CD14-positive monocyte (primary cell): Measurements from ENCODE around the gene CDH22. TPM values are rescaled to one million over a fixed set of nuclear protein-coding genes. Genes with fewer than 3 reads are reported as not detected.

Experiments
- DNase-seq, 3 donors: peaks; one replicate each; pipeline ENCODE4 v3.0.0-alpha.2; 2011 to 2022
- H2AFZ ChIP-seq: 2 replicates; pipeline ENCODE4 v1.6.0; 2012; ENCODE audit warnings: mild to moderate bottlenecking, low read depth, low read length, inconsistent platforms; ENCODE audit not compliant: insufficient read depth, poor library complexity, severe bottlenecking
- H3K27ac ChIP-seq, 2 donors: 1 replicate in 1 of 2; 2 replicates in 1 of 2; pipeline ENCODE4 v1.5.1; 2012 to 2013; ENCODE audit warnings: low read length in 2 of 2, control low read depth in 1 of 2, inconsistent platforms in 1 of 2, low read depth in 1 of 2, mild to moderate bottlenecking in 1 of 2
- H3K27me3 ChIP-seq, 2 donors: one replicate each; pipeline versions ENCODE4 v1.6.0 to v1.6.1; 2011 to 2013; ENCODE audit warnings: low read length in 2 of 2; ENCODE audit not compliant: control insufficient read depth in 2 of 2, insufficient read depth in 2 of 2
- H3K36me3 ChIP-seq, 2 donors: replicated peaks in 1 of 2; 1 replicate in 1 of 2; 2 replicates in 1 of 2; pipeline versions ENCODE4 v1.5.1 to v1.6.1; 2012 to 2013; ENCODE audit warnings: low read length in 2 of 2, control low read depth in 1 of 2, inconsistent platforms in 1 of 2, mild to moderate bottlenecking in 1 of 2; ENCODE audit not compliant: insufficient read depth in 2 of 2, control insufficient read depth in 1 of 2
- H3K4me1 ChIP-seq, 2 donors: 1 replicate in 1 of 2; 2 replicates in 1 of 2; pipeline versions ENCODE4 v1.5.1 to v1.6.1; 2012 to 2013; ENCODE audit warnings: low read length in 2 of 2, control low read depth in 1 of 2, inconsistent platforms in 1 of 2, mild to moderate bottlenecking in 1 of 2, moderate library complexity in 1 of 2; ENCODE audit not compliant: insufficient read depth in 2 of 2, control insufficient read depth in 1 of 2
- H3K4me2 ChIP-seq: replicated peaks from 2 replicates; pipeline ENCODE3; 2012; ENCODE audit warnings: low read length, moderate library complexity, mild to moderate bottlenecking; ENCODE audit not compliant: poor library complexity, severe bottlenecking; ENCODE audit errors: extremely low read depth
- H3K4me3 ChIP-seq, 3 experiments: fragments of 200-600 bp in 1 of 3; sonication (generic) in 1 of 3; replicated peaks in 1 of 3; 1 replicate in 2 of 3; 2 replicates in 1 of 3; pipeline ENCODE4 v1.5.1; 2011 to 2013; ENCODE audit warnings: low read length in 3 of 3, mild to moderate bottlenecking in 3 of 3, control low read depth in 2 of 3, low read depth in 2 of 3, inconsistent platforms in 1 of 3, moderate library complexity in 1 of 3
- H3K79me2 ChIP-seq: 2 replicates; pipeline ENCODE4 v1.6.0; 2012; ENCODE audit warnings: mild to moderate bottlenecking, control low read depth, inconsistent platforms, low read length, moderate library complexity; ENCODE audit not compliant: insufficient read depth
- H3K9ac ChIP-seq: 2 replicates; pipeline ENCODE4 v1.6.0; 2017; ENCODE audit warnings: low read length, mild to moderate bottlenecking; ENCODE audit not compliant: insufficient read depth, poor library complexity, severe bottlenecking
- H3K9me3 ChIP-seq, 2 donors: replicated peaks in 1 of 2; 1 replicate in 1 of 2; 2 replicates in 1 of 2; pipeline versions ENCODE4 v1.5.1 to v1.6.1; 2012 to 2013; ENCODE audit warnings: low read length in 2 of 2, control low read depth in 1 of 2; ENCODE audit not compliant: control insufficient read depth in 1 of 2, insufficient read depth in 1 of 2
- H4K20me1 ChIP-seq: 2 replicates; pipeline ENCODE4 v1.6.0; 2012; ENCODE audit warnings: mild to moderate bottlenecking, low read length, control low read depth, moderate library complexity; ENCODE audit not compliant: insufficient read depth
- H3K27ac Mint-ChIP-seq, 7 donors: one replicate each; pipeline ENCODE4 v1.8.0; 2020; ENCODE audit warnings: mild to moderate bottlenecking in 7 of 7, mixed read lengths in 7 of 7, moderate library complexity in 6 of 7, inconsistent platforms in 2 of 7
- H3K27me3 Mint-ChIP-seq, 3 donors: one replicate each; pipeline ENCODE4 v1.8.0; 2021 to 2022; ENCODE audit warnings: low read depth in 3 of 3, mild to moderate bottlenecking in 3 of 3, mixed read lengths in 3 of 3, moderate library complexity in 3 of 3, inconsistent platforms in 1 of 3
- H3K36me3 Mint-ChIP-seq, 2 donors: one replicate each; pipeline ENCODE4 v1.8.0; 2020; ENCODE audit warnings: mixed read lengths in 2 of 2, inconsistent platforms in 1 of 2, mild to moderate bottlenecking in 1 of 2
- H3K4me1 Mint-ChIP-seq: one replicate; pipeline ENCODE4 v1.8.0; 2020; ENCODE audit warnings: mild to moderate bottlenecking, mixed read lengths
- H3K4me3 Mint-ChIP-seq, 2 donors: one replicate each; pipeline ENCODE4 v1.8.0; 2020; ENCODE audit warnings: mild to moderate bottlenecking in 2 of 2, mixed read lengths in 2 of 2, moderate library complexity in 1 of 2
- H3K9me3 Mint-ChIP-seq, 7 donors: one replicate each; pipeline ENCODE4 v1.8.0; 2020 to 2022; ENCODE audit warnings: mixed read lengths in 7 of 7, mild to moderate bottlenecking in 6 of 7, moderate library complexity in 6 of 7, inconsistent platforms in 2 of 7
- CTCF ChIP-seq: fragments of 200-600 bp; IDR thresholded peaks from one replicate; pipeline ENCODE4 v1.8.0; 2022; ENCODE audit warnings: antibody characterized with exemption, mild to moderate bottlenecking
- WGBS: methylation state at CpG from one replicate; pipeline ENCODE4 v1.1.5; 2013; ENCODE audit warnings: missing lambda C conversion rate; ENCODE audit not compliant: insufficient coverage; 5-methylcytosine and 5-hydroxymethylcytosine counted together
- intact Hi-C, 2 donors: fragments of 100-400 bp; cut with micrococcal nuclease; formaldehyde crosslinking; loops; one replicate each; pipeline versions ENCODE4 v1.15.0 to v1.15.1; 2023
- polyA plus RNA-seq, 3 donors: library from polyadenylated mRNA; depleted of rRNA in 1 of 3; unstranded in 2 of 3; stranded (reverse) in 1 of 3; fragments of 300-500 nt in 2 of 3; fragments of >200 nt in 1 of 3; fragmentation: Illumina TruSeq in 2 of 3; gene quantifications; 1 replicate in 2 of 3; 2 replicates in 1 of 3; pipeline ENCODE4 v1.2.3, GENCODE V29; 2012 to 2021

CDH22 gene
- polyA plus RNA-seq, 3 donors: not detected

DNA sequence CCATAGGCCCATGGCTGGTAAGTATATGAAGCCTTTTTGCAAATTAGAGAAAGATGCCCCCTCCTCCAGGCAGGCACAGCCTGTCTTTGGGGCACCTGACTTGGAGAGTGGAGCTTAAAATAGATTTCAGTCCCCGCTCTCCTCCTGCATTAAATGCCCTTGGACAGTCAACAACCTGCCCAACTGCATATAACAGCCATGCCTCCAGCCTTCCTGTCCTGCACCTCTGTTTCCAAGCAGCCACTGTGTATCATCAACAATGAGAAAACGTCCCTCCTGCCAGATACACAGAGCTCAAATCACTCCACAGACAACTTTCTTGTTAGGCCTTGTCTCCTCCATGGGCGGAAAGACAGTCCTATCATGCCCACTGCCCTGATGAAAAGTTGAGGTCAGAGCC, 3.4 kb downstream of the CDH22 start:
- H3K9me3 ChIP-seq: peaks cover 0 to 10% of the 10 kb centered on the region in 2 donors
- Mint-ChIP-seq H3K4me3 (no peak overlapping the region), H3K9me3 (peaks cover 0 to 5% (median 2%) of the 10 kb centered on the region in 7 donors), H3K36me3 (peaks cover 0 to 2% of the 10 kb centered on the region in 2 donors), H3K27ac (no peak overlapping the region), H3K27me3 (peaks cover 44 to 59% (median 51%) of the 10 kb centered on the region in 3 donors), H3K4me1 (peaks cover 7% of the 10 kb centered on the region)
- H4K20me1 ChIP-seq: no peaks in the 10 kb centered on the region
- WGBS: 79% methylated on average over 2 of the region's 3 CpGs
- peaks cover 32 to 48% of the 10 kb centered on the region in 2 donors for H3K27me3 ChIP-seq
- DNase-seq: no peak
- no peaks in the 10 kb centered on the region for H3K79me2 ChIP-seq
- H3K4me3 ChIP-seq: no peak overlapping the region
- no peak overlapping the region for H3K9ac ChIP-seq
- H3K27ac ChIP-seq: no peak overlapping the region
- H3K36me3 ChIP-seq: no peaks in the 10 kb centered on the region
- no peak overlapping the region for H3K4me2 ChIP-seq
- H2AFZ ChIP-seq: no peak overlapping the region
- TF ChIP-seq CTCF: no peak
- peaks cover 7 to 18% of the 10 kb centered on the region in 2 donors for H3K4me1 ChIP-seq
- intact Hi-C loops: no loop called here

DNA sequence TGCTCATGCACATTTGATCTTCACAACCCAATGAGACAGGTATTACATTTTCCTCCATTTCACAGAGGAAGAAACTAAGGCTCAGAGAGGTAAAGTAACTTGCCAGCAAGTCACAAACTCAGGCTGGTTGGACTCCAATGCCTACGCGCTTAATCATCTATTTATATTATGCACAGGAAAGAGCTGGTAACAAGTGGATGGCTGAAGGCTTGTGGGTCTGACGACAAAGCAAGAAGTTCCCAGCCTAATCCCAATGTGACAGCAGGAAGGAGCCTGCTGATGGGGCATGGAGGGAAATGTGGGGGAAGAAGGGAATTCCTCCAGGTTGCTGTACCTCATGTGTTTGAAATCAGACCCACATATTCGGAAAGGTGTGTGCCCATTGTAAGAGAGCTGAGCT, 3.9 kb downstream of the CDH22 start:
- Histone ChIP-seq H3K36me3 (no peaks in the 10 kb centered on the region), H4K20me1 (no peaks in the 10 kb centered on the region), H3K4me3 (no peak overlapping the region), H3K27me3 (peaks cover 27 to 43% of the 10 kb centered on the region in 2 donors), H3K9ac (no peak overlapping the region), H2AFZ (no peak overlapping the region), H3K4me2 (no peak overlapping the region), H3K4me1 (peaks cover 7 to 18% of the 10 kb centered on the region in 2 donors), H3K9me3 (peaks cover 0 to 9% of the 10 kb centered on the region in 2 donors), H3K79me2 (no peaks in the 10 kb centered on the region), H3K27ac (no peak overlapping the region)
- H3K9me3 Mint-ChIP-seq: peaks cover 0 to 5% (median 2%) of the 10 kb centered on the region in 7 donors
- H3K27ac Mint-ChIP-seq: no peak overlapping the region
- intact Hi-C loops: no loop called here
- peaks cover 7% of the 10 kb centered on the region for H3K4me1 Mint-ChIP-seq
- TF ChIP-seq CTCF: no peak
- no peak for DNase-seq
- H3K36me3 Mint-ChIP-seq: peaks cover 0 to 2% of the 10 kb centered on the region in 2 donors
- H3K4me3 Mint-ChIP-seq: no peak overlapping the region
- no CpG with 5 or more reads among the region's 4 CpGs for WGBS
- peaks cover 40 to 55% (median 46%) of the 10 kb centered on the region in 3 donors for H3K27me3 Mint-ChIP-seq
